H1 (cell line): ENCODE data around the gene MAPK8. TPM values are rescaled to one million over a fixed set of nuclear protein-coding genes. Genes with fewer than 3 reads are reported as not detected.

Experiments used
- BCL11A ChIP-seq, 2 experiments: IDR thresholded peaks; one replicate each; pipeline ENCODE4 v1.6.1; 2011; ENCODE audit warnings: low read depth in 2 of 2, low read length in 2 of 2, mild to moderate bottlenecking in 2 of 2
- CBX5 ChIP-seq: fragments of 300-800, 300-1000 bp; sonication (generic); IDR thresholded peaks from 2 replicates; pipeline ENCODE4 v1.7.1; 2016; ENCODE audit warnings: antibody characterized with exemption, low read length, low read depth
- CHD1 ChIP-seq: IDR thresholded peaks from 2 replicates; pipeline ENCODE4 v1.6.1; 2012; ENCODE audit warnings: low read depth, low read length, improper control_type of control experiment
- EZH2 ChIP-seq: fragments of 200-600 bp; sonication (generic); IDR thresholded peaks from 2 replicates; pipeline ENCODE4 v1.7.1; 2012; ENCODE audit warnings: low read depth, mild to moderate bottlenecking, moderate library complexity, low read length, inconsistent platforms; ENCODE audit not compliant: severe bottlenecking
- GTF2F1 ChIP-seq: IDR thresholded peaks from 2 replicates; pipeline ENCODE4 v1.6.1; 2012; ENCODE audit warnings: low read depth, low read length, improper control_type of control experiment, borderline replicate concordance
- MAX ChIP-seq: IDR thresholded peaks from 2 replicates; pipeline ENCODE4 v1.6.1; 2012; ENCODE audit warnings: inconsistent platforms
- RNF2 ChIP-seq: fragments of 200-900, 300-1000 bp; sonication (generic); IDR thresholded peaks from 2 replicates; pipeline ENCODE4 v1.7.1; 2016; ENCODE audit warnings: borderline replicate concordance, low read depth, mild to moderate bottlenecking, antibody characterized with exemption, low read length; ENCODE audit not compliant: poor library complexity, severe bottlenecking; ENCODE audit errors: missing control alignments
- SIN3A ChIP-seq, 2 experiments: IDR thresholded peaks in 1 of 2; conservative IDR thresholded peaks in 1 of 2; 2 replicates each; pipeline ENCODE4 v1.6.1; 2011 to 2012; ENCODE audit warnings: low read length in 2 of 2, improper control_type of control experiment in 1 of 2, low read depth in 1 of 2, mild to moderate bottlenecking in 1 of 2
- SP2 ChIP-seq: IDR thresholded peaks from 2 replicates; pipeline ENCODE4 v1.6.1; 2012; ENCODE audit warnings: mild to moderate bottlenecking, low read length, inconsistent platforms
- polyA plus RNA-seq, 7 experiments: library from polyadenylated mRNA; depleted of rRNA in 3 of 7; stranded (reverse) in 5 of 7; unstranded in 2 of 7; fragments of >200 nt in 5 of 7; fragments of 200-250 nt in 2 of 7; gene quantifications; 1 replicate in 5 of 7; 2 replicates in 1 of 7; 4 replicates in 1 of 7; pipeline versions ENCODE4 v1.2.1 to v1.2.3, GENCODE V29; 2011 to 2013; ENCODE audit warnings: missing spikeins in 2 of 7, mixed read lengths in 2 of 7
- total RNA-seq: library from RNA; stranded (reverse); fragmentation: NEBNext Ultra II Directional; extraction: Animal tissue kit (Norgen Biotek cat#: 25700); gene quantifications from 2 replicates; pipeline ENCODE4 v1.2.1, GENCODE V29; 2021

Gene MAPK8
- total and polyA plus RNA-seq, 2 of the 8 experiments (the other 6 are each of a cell fraction or from before 2014, with no cell fraction given): 23.3 to 71.3 TPM

- TF ChIP-seq SIN3A (conservative IDR thresholded peaks at IDR 0.05 in 1 of 2, IDR thresholded peaks at IDR 0.05 in 1 of 2; ENCODE audit: low read depth in 1 of 2, low read length in 2 of 2) (no peak), EZH2 (no peak), CBX5 (no peak), MAX (no peak), GTF2F1 (no peak), BCL11A (IDR thresholded peaks at IDR 0.05; ENCODE audit: low read depth in 2 of 2, low read length in 2 of 2) (no peak), SP2 (no peak), RNF2 (no peak), CHD1 (no peak)
Measured at GRCh38 chr10:48467669-48468068, 161.2 kb downstream of the MAPK8 start (continued).
